GM19455 (cell line): Measurements from ENCODE around the gene C15orf61.

Experiments
- ATAC-seq: cut with Tn5 transposase; IDR thresholded peaks from one replicate; pipeline ENCODE4 v1.9.1; 2021; ENCODE audit not compliant: unreplicated experiment

Gene C15orf61

DNA sequence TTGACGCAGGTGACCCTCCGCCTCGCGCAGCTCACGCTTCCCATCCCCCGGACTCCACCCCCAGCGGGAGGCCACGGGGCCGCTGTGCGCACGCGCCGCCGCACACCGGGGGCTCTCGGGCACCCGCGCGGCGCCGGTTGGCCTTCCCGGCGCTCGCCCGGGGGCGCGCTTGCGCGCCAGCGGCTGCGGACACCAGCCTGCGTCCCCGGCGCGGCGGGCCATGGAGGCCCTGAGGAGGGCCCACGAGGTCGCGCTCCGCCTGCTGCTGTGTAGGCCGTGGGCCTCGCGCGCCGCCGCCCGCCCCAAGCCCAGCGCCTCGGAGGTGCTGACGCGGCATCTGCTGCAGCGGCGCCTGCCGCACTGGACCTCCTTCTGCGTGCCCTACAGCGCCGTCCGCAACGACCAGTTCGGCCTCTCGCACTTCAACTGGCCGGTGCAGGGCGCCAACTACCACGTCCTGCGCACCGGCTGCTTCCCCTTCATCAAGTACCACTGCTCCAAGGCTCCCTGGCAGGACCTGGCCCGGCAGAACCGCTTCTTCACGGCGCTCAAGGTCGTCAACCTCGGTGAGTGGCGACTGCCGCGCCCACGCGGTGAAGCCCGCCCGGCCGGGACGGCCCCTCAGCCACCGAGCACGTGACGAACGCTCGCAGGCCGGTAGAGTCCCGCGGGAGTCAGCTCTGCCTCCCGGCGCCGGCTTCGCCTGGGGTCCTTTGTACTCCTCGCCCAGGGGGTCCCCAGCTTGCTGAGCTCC lies at the start of gene C15orf61:
TSS of gene C15orf61 (plus strand) at position 103 of the 754 bp plus-strand sequence. CDS start at position 221, 118 bp downstream.
- ATAC-seq = peak; percentile 71

GRCh38 chr15:67472957-67473356 lies 48.0 kb upstream of the C15orf61 start:
- ATAC-seq = no peak

DNA sequence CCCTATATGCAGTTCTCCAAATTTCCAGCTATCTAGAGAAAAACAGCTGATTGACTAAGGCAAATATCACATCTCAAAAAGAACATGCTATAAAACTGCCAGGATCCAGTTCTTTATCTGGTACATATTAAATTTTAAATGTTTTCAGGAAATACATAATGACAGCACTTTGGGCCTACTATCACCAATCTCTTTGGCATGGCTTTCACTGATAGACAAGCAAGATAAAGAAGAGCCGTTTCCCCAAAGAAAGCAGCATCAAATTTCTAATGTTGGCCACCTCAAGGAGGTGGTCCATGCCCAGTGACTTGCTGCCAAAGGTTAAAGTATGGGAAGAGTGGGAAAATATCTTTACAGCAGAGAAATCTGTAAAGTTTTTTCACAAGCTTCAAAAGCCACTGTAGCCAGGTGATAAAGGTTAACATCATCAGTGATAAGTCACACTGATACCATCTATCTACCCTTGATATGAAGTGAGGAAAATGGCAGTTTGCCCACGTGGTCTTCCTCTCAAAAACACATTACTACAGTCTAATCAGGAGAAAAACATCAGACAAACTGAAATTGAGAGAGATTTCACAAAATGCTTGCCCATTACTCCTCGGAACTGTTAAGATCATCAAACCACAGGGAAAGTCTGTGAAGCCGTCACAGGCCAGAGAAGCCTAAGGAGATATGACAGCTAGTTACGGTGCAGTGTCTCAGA lies 46.4 kb upstream of the C15orf61 start:
- ATAC-seq = no peak

DNA sequence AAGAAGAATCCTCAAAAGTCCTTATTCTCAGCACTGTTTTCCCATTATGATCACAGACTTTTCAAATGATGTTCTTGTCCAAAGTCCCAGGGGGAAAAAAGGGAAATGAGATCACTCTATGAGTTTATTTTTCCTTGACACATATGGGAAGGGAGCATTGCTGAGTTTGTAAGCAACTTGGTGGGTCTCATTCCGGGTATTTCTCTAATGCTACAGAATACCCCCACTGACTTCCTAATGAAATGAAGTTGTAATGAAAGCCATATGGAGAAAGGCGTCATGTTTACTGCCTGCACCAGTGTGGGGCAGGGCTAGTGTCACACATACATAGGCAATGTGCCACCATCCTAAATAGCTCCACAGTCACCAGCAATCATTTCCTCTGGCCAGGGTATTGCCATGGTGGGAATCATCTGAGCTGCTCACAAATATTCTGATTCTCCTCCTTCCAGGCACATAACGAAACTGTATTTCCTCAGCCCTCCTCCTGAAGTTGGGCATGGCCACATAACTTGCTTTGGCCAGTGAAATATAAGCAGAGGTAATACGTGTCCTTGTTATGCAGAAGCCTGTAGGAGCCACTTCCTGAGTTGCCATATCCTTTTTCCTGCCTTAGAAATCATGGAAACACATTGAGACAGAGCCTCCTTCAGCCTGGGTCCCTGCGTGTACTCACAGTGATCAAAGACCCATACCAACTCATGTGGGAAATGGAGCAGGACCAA lies 41.0 kb upstream of the C15orf61 start:
- ATAC-seq = no peak

- ATAC-seq = no peak
These were observed 40.2 kb upstream of the C15orf61 start for GRCh38 chr15:67480741-67481140.

GRCh38 chr15:67481680-67482079 lies 39.3 kb upstream of the C15orf61 start:
- no peak for ATAC-seq

DNA sequence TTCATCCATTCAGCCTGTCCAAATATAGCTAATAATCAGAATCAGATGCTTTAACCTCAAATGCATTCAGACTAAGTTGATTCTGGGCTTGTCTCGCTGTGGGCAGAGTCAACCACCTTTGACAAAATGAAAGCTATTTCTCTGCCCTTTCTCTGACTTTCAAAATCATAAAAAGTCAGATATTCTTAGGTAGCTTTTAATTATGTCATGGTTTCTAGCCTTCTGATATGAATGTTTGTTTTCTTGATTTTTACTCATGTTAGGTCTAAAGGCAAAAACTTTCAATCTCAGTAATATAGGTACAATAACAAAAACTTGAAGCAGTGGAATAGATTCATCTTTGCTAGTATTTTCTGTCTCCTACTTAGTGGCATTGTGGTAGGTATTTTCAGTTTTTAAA lies 25.3 kb upstream of the C15orf61 start:
- no peak for ATAC-seq

DNA sequence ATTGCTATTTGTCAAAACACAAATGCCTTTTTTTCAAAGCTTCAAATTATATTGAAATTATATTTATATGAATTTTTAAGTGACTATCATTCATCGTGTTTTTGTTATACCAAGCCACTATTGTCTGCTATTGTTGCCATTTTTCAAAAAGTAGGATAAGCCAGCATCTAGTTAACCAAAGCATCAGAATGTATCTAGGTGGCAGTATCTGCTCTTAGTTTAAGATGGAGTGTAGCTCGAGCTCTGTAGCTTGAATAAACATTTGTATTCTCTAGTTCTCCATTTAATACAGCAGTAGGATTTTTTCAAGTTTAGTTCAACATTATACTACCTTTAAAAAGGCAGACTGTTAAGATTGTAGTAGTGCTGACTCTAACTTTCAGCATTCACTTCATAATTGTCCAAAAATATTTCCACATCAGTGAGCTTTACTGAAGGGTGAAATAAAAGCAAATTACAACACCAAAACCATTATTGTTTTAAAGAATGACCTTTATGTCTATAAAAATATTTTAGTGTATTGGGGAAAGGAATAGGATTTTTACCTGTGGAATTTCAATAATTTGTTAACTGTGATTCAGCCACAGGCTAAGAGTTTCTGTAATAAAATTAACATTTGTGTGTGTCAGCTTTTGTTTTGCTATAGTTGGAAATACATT lies 19.6 kb upstream of the C15orf61 start:
- no peak for ATAC-seq

GRCh38 chr15:67501836-67502461 lies 19.0 kb upstream of the C15orf61 start:
- ATAC-seq = no peak

DNA sequence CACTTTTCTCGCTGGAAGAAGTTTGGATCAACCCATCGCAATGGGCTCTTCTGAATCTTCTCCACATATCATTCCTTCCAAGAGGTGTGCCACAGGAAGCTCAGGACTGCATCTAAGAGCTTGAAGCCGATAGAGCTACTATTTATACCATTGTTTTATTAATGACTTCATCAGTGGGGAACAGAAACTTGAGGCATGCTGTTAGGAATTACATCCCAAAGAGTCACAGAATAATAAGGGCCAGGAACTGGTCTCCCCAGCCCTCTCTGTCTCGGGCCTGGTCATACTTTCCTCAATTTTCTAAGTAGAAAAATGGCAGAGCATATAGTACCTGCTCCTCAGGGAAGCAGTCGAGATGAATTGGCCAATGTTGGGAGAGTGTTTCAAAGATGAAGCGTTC lies 16.9 kb upstream of the C15orf61 start:
- ATAC-seq = no peak

DNA sequence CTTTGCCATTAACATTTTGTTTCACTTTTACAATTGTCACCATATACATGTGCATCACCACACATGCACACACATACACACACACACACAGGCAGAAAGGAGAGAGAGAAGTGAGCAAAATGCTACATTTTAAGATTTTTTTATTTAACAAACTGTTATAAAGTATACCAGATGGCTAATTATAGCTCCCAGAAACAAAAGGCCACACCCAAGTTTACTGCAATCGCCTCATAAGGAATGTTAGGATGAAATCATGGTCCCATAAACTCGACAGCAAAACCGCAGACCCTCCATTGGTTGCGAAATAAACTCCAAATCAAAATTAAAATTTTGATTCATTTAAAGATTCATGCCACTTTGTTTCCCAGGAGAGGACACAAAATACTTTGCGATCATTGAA lies 16.1 kb upstream of the C15orf61 start:
- no peak for ATAC-seq

GRCh38 chr15:67505675-67506572 lies 15.0 kb upstream of the C15orf61 start:
- no peak for ATAC-seq

GRCh38 chr15:67506775-67507747 lies 13.9 kb upstream of the C15orf61 start:
- ATAC-seq = no peak

DNA sequence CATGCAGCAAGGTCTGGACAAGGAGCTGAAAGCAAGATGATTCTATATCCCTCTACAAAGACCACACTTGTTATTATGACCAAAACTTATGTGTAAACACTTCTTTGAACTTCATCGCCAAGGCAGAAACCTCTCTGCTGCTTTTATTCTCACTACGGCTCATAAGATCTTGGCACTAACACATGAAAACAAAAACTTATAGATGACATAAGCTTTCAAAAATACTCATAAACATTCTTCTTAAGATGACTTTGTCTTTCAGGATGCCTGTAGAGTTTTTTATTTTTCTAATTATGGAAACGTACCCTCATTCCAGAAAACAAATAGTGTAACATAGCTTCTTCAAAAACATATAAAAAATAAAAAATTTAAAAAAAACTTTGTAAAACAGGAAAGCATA lies 12.5 kb upstream of the C15orf61 start:
- no peak for ATAC-seq

DNA sequence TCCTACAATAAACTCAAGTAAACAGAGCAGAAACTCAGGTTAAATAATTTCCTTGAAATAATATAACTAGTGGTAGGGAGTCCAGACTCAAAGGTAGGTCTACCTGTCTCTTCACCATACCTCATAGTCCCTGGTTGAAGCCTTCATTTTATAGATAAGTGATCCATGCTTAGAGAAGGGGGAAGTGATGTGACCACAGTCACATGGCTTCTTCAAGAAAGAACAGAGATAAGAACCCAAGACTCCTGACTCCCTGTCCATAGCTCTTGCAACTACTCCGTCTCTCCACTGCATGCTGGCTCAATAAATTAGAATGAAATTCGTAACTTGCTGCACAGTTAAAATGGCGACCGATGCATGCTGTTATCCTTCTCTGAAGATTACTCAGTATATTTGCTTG lies 11.0 kb upstream of the C15orf61 start:
- ATAC-seq = no peak

GRCh38 chr15:67510597-67511190 lies 10.2 kb upstream of the C15orf61 start:
- ATAC-seq = no peak

- no peak for ATAC-seq
These were observed 9.3 kb upstream of the C15orf61 start for GRCh38 chr15:67511606-67512005.

- ATAC-seq = no peak
These were observed 8.8 kb upstream of the C15orf61 start for GRCh38 chr15:67512140-67512539.
